PC-9 (cell line): Measurements from ENCODE around the gene SDK2.

Experiments used
- CTCF ChIP-seq: fragments of 200-600 bp; sonication (generic); conservative IDR thresholded peaks from 2 replicates; pipeline ENCODE4 v1.6.1; 2017; ENCODE audit warnings: mixed run types, antibody characterized with exemption, mild to moderate bottlenecking, moderate library complexity
- EZH2 ChIP-seq: fragments of 200-600 bp; sonication (generic); IDR thresholded peaks from 2 replicates; pipeline ENCODE4 v1.8.0; 2017; ENCODE audit warnings: antibody characterized with exemption, low read depth

GRCh38 chr17:73434154-73434553 is 210.1 kb downstream of the SDK2 start:
- TF ChIP-seq CTCF: no peak
- TF ChIP-seq EZH2: no peak
